Frontal cortex (tissue), 4 donors: ENCODE measurements around the gene EYA4. TPM values are rescaled to one million over a fixed set of nuclear protein-coding genes. Genes with fewer than 3 reads are reported as not detected.

ENCODE experiments used
- DNase-seq, 2 donors: peaks; one replicate each; pipeline ENCODE4 v3.0.0; 2012; ENCODE audit warnings: low spot score in 2 of 2
- FAIRE-seq: peaks from 2 replicates; lab custom pipeline; 2012; peaks lifted over from hg19 to GRCh38; lab: Jason Lieb, UNC
- total RNA-seq: library from RNA; depleted of rRNA; stranded (reverse); fragments of >200 nt; gene quantifications from one replicate; pipeline ENCODE4 v1.2.3, GENCODE V29; 2014
- donor health status: control.
- donor health status: control.
- donor health status: control.

Gene EYA4
- total RNA-seq, 1 donor from 2014 or later: 0.41 TPM

GRCh38 chr6:133277900-133278545, 36.9 kb downstream of the EYA4 start:
- FAIRE-seq (no peak), DNase-seq (no peak)

- FAIRE-seq (no peak), DNase-seq (no peak)
These were observed 45.6 kb downstream of the EYA4 start for GRCh38 chr6:133286765-133287164.

GRCh38 chr6:133288662-133289061, 47.5 kb downstream of the EYA4 start:
- DNase-seq (no peak), FAIRE-seq (no peak)

GRCh38 chr6:133289733-133290306, 48.7 kb downstream of the EYA4 start:
- no peak for DNase-seq
- no peak for FAIRE-seq

- DNase-seq: no peak
- FAIRE-seq: no peak
These were observed 49.8 kb downstream of the EYA4 start for GRCh38 chr6:133290930-133291329.

GRCh38 chr6:133291671-133292070, 50.5 kb downstream of the EYA4 start:
- DNase-seq: no peak
- FAIRE-seq: no peak

- FAIRE-seq: no peak
- DNase-seq: no peak
These were observed 56.5 kb downstream of the EYA4 start for GRCh38 chr6:133297657-133298056.

GRCh38 chr6:133298335-133298734, 57.2 kb downstream of the EYA4 start:
- FAIRE-seq: no peak
- no peak for DNase-seq

GRCh38 chr6:133298801-133299200, 57.6 kb downstream of the EYA4 start:
- no peak for DNase-seq
- FAIRE-seq: no peak

GRCh38 chr6:133300896-133301295, 59.7 kb downstream of the EYA4 start:
- DNase-seq (no peak), FAIRE-seq (no peak)

- DNase-seq (no peak), FAIRE-seq (no peak)
These were observed 60.7 kb downstream of the EYA4 start for GRCh38 chr6:133301835-133302234.

GRCh38 chr6:133306931-133307330, 65.8 kb downstream of the EYA4 start:
- no peak for FAIRE-seq
- DNase-seq: no peak

GRCh38 chr6:133309579-133309978, 68.4 kb downstream of the EYA4 start:
- DNase-seq: no peak
- no peak for FAIRE-seq

GRCh38 chr6:133312006-133312405, 70.8 kb downstream of the EYA4 start:
- DNase-seq: no peak
- no peak for FAIRE-seq

- FAIRE-seq (no peak), DNase-seq (no peak)
These were observed 71.9 kb downstream of the EYA4 start for GRCh38 chr6:133313068-133313467.

- DNase-seq: no peak
- FAIRE-seq: no peak
These were observed 73.8 kb downstream of the EYA4 start for GRCh38 chr6:133314947-133315346.

- no peak for DNase-seq
These were observed 74.7 kb downstream of the EYA4 start for GRCh38 chr6:133315811-133316210.

GRCh38 chr6:133317704-133318103, 76.5 kb downstream of the EYA4 start:
- no peak for DNase-seq
- FAIRE-seq: no peak

More at GRCh38 chr6:133315811-133316210, 74.7 kb downstream of the EYA4 start:
- no peak for FAIRE-seq

GRCh38 chr6:133326584-133326983, 85.4 kb downstream of the EYA4 start:
- no peak for FAIRE-seq
- no peak for DNase-seq

- no peak for FAIRE-seq
These were observed 92.7 kb downstream of the EYA4 start for GRCh38 chr6:133333852-133334251.

GRCh38 chr6:133337308-133337707, 96.2 kb downstream of the EYA4 start:
- DNase-seq: no peak
- no peak for FAIRE-seq

More at GRCh38 chr6:133333852-133334251, 92.7 kb downstream of the EYA4 start:
- DNase-seq: no peak
